HG02981 (cell line): ENCODE measurements around the gene PRODH2.
"Not testable (repeated sequence)": the region's sequence is repeated elsewhere in the genome, so short reads cannot be mapped to it uniquely, and the experiment has no call there.

ENCODE experiments used
- ATAC-seq: cut with Tn5 transposase; IDR thresholded peaks from one replicate; pipeline ENCODE4 v1.9.1; 2021; ENCODE audit warnings: mild to moderate bottlenecking, moderate library complexity; ENCODE audit not compliant: unreplicated experiment

PRODH2 gene

GRCh38 chr19:35783469-35784434 is 28.9 kb downstream of the PRODH2 start:
- no peak for ATAC-seq

- no peak for ATAC-seq
Measured at GRCh38 chr19:35782589-35782988, 30.1 kb downstream of the PRODH2 start.

GRCh38 chr19:35781650-35782049 is 31.0 kb downstream of the PRODH2 start:
- no peak for ATAC-seq

GRCh38 chr19:35780717-35781116 is 31.9 kb downstream of the PRODH2 start:
- no peak for ATAC-seq

GRCh38 chr19:35780058-35780457 is 32.6 kb downstream of the PRODH2 start:
- no peak for ATAC-seq

GRCh38 chr19:35779033-35779432 is 33.6 kb downstream of the PRODH2 start:
- no peak for ATAC-seq

GRCh38 chr19:35777961-35778360 is 34.7 kb downstream of the PRODH2 start:
- no peak for ATAC-seq

- ATAC-seq: no peak
Measured at GRCh38 chr19:35777086-35777841, 35.4 kb downstream of the PRODH2 start.

- ATAC-seq: no peak
Measured at GRCh38 chr19:35776102-35776788, 36.4 kb downstream of the PRODH2 start.

- peak; percentile 91 for ATAC-seq
Measured at GRCh38 chr19:35775298-35776101, 37.1 kb downstream of the PRODH2 start, which contains the start of gene ARHGAP33. Gene ARHGAP33, plus strand, starts transcription at chr19:35775564. Its CDS starts 95 bp downstream, at chr19:35775659.

- ATAC-seq: no peak
Measured at GRCh38 chr19:35775046-35775297, 37.7 kb downstream of the PRODH2 start.

- ATAC-seq: no peak
Measured at GRCh38 chr19:35774274-35775045, 38.2 kb downstream of the PRODH2 start.

GRCh38 chr19:35773020-35773806 is 39.4 kb downstream of the PRODH2 start:
- ATAC-seq: no peak

- ATAC-seq: not testable (repeated sequence)
Measured at GRCh38 chr19:35772362-35772761, 40.3 kb downstream of the PRODH2 start.

- no peak for ATAC-seq
Measured at GRCh38 chr19:35768082-35768421, 44.6 kb downstream of the PRODH2 start.

- ATAC-seq: no peak
Measured at GRCh38 chr19:35767288-35768081, 45.2 kb downstream of the PRODH2 start.

- no peak for ATAC-seq
Measured at GRCh38 chr19:35766571-35767104, 46.0 kb downstream of the PRODH2 start.
